Activated B cell treated with CpG ODN at 0.5 μM for 24 hours (primary cell): ENCODE results near the gene DNAAF3. TPM values are rescaled to one million over a fixed set of nuclear protein-coding genes. Genes with fewer than 3 reads are reported as not detected.

Source experiments
- ATAC-seq: fragments of 200-7000 bp; cut with Tn5 transposase; one replicate; pipeline ENCODE4 v1.10.0; 2021; ENCODE audit warnings: low read depth, mild to moderate bottlenecking, moderate library complexity
- CTCF ChIA-PET: fragments of 350-600 bp; sonication (Branson Sonifier 250); formaldehyde crosslinking; loops from one replicate; lab custom pipeline; 2021; ENCODE audit warnings: antibody characterized with exemption; lab: Charles Lee
- POLR2A ChIA-PET: fragments of 350-600 bp; sonication (Branson Sonifier 250); formaldehyde crosslinking; loops from one replicate; lab custom pipeline; 2021; ENCODE audit warnings: antibody characterized with exemption; lab: Charles Lee
- DNase-seq: peaks from one replicate; pipeline ENCODE4 v3.0.0; 2022
- H3K27ac Mint-ChIP-seq: one replicate; pipeline ENCODE4 v1.8.0; 2020; ENCODE audit warnings: mixed read lengths
- H3K27me3 Mint-ChIP-seq: one replicate; pipeline ENCODE4 v1.8.0; 2021; ENCODE audit warnings: mixed read lengths
- H3K36me3 Mint-ChIP-seq: one replicate; pipeline ENCODE4 v1.8.0; 2021; ENCODE audit warnings: low read depth, mixed read lengths
- H3K4me1 Mint-ChIP-seq: one replicate; pipeline ENCODE4 v1.8.0; 2021; ENCODE audit warnings: mixed read lengths
- H3K4me3 Mint-ChIP-seq: one replicate; pipeline ENCODE4 v1.8.0; 2020; ENCODE audit warnings: mild to moderate bottlenecking, mixed read lengths
- H3K9me3 Mint-ChIP-seq: one replicate; pipeline ENCODE4 v1.8.0; 2020; ENCODE audit warnings: mixed read lengths
- intact Hi-C: fragments of 100-400 bp; cut with micrococcal nuclease; formaldehyde crosslinking; loops from one replicate; pipeline ENCODE4 v1.15.1; 2024
- total RNA-seq: library from RNA; stranded (reverse); gene quantifications from 2 replicates; pipeline ENCODE4 v1.2.3, GENCODE V29; 2022
- TF ChIP-seq, protein P1 (sequence below): fragments of 200-600 bp; IDR thresholded peaks from one replicate; pipeline ENCODE4 v1.8.0; 2022; ENCODE audit warnings: antibody characterized with exemption, mild to moderate bottlenecking

The DNAAF3 gene
- total RNA-seq, 1 donor from 2014 or later, result not detected

DNA sequence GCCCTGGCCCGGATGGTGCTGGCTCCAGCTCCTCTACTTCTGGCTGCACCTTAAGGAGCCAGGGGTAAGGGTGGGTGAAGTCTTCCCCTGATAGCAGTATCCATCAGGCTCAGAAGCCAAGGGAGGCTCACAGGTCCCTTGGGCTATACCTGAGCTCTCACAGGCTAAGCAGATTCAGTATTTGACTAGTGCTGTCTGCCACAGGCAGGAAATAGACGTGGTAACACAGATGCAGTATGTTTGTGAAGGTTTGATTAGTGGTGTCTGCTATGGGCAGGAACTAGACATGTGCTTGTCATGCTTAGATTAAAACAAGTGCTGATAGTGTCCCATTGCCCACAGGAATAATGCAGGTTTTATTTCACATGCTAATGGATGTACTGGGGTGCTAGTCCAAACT is 9.7 kb upstream of the DNAAF3 start:
- ChIA-PET POLR2A (no interaction called here), CTCF (no interaction called here)
- Mint-ChIP-seq H3K9me3 (no peaks in the 10 kb centered on the region), H3K27me3 (peaks cover 71% of the 10 kb centered on the region), H3K36me3 (no peaks in the 10 kb centered on the region), H3K27ac (no peak overlapping the region), H3K4me1 (peaks cover 31% of the 10 kb centered on the region), H3K4me3 (no peak overlapping the region)
- ATAC-seq, result no peak
- TF ChIP-seq, protein P1, sequence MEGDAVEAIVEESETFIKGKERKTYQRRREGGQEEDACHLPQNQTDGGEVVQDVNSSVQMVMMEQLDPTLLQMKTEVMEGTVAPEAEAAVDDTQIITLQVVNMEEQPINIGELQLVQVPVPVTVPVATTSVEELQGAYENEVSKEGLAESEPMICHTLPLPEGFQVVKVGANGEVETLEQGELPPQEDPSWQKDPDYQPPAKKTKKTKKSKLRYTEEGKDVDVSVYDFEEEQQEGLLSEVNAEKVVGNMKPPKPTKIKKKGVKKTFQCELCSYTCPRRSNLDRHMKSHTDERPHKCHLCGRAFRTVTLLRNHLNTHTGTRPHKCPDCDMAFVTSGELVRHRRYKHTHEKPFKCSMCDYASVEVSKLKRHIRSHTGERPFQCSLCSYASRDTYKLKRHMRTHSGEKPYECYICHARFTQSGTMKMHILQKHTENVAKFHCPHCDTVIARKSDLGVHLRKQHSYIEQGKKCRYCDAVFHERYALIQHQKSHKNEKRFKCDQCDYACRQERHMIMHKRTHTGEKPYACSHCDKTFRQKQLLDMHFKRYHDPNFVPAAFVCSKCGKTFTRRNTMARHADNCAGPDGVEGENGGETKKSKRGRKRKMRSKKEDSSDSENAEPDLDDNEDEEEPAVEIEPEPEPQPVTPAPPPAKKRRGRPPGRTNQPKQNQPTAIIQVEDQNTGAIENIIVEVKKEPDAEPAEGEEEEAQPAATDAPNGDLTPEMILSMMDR, result no peak
- intact Hi-C loops, result loop anchor here (5.0 kb wide), 1 partner anchor 94 kb away; no protein-coding TSS in a partner anchor
- no peak for DNase-seq

DNA sequence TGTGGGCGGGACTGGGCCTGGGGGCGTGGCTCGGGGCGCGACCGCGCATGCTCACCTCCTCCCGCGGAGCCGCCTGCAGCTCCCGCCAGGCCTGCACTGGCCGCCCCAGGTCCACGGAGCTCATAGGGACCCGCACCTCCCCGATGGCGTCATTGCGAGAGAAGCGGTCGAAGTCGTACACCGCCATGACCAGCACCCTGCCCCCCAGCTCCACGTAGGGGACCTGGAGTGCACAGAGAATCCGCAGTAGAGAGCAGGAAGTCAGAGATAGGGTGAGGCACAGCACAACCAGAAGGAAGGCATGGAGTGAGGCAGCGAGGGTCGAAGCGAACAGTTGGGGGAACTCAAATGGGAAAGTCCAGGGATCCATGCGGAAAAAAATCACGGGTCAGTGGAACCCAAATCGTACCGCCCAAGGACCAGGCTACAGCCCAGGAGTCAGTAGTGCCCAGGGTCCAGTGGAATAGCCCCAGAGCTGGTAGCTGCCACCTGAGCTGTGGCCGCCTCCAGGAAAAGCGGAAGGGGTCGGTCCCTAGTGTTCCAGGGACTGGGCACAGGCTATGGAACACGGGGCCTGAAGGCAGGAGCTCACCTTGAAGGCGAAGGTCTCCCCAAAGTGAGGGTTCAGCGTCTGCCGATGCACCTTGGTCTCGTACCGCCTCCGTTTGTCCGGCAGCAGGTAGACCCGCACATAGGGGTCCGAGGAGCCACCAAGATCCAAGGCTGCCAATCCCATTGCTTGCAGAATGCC is 8.9 kb upstream of the DNAAF3 start:
- no peak for ATAC-seq
- H3K4me3 Mint-ChIP-seq, result no peak overlapping the region
- no peaks in the 10 kb centered on the region for H3K9me3 Mint-ChIP-seq
- intact Hi-C loops, result loop anchor here (5.0 kb wide), 1 partner anchor 93 kb away; no protein-coding TSS in a partner anchor
- CTCF ChIA-PET, result no interaction called here
- peaks cover 70% of the 10 kb centered on the region for H3K27me3 Mint-ChIP-seq
- H3K4me1 Mint-ChIP-seq, result peaks cover 28% of the 10 kb centered on the region
- no peaks in the 10 kb centered on the region for H3K36me3 Mint-ChIP-seq
- DNase-seq, result no peak
- TF ChIP-seq, protein P1, result no peak
- H3K27ac Mint-ChIP-seq, result no peak overlapping the region
- POLR2A ChIA-PET, result interaction anchor here (0.5 to 0.6 kb wide), 2 partner anchors 101 to 278 kb away, joined by 3 to 12 read pairs; no protein-coding TSS in a partner anchor

DNA sequence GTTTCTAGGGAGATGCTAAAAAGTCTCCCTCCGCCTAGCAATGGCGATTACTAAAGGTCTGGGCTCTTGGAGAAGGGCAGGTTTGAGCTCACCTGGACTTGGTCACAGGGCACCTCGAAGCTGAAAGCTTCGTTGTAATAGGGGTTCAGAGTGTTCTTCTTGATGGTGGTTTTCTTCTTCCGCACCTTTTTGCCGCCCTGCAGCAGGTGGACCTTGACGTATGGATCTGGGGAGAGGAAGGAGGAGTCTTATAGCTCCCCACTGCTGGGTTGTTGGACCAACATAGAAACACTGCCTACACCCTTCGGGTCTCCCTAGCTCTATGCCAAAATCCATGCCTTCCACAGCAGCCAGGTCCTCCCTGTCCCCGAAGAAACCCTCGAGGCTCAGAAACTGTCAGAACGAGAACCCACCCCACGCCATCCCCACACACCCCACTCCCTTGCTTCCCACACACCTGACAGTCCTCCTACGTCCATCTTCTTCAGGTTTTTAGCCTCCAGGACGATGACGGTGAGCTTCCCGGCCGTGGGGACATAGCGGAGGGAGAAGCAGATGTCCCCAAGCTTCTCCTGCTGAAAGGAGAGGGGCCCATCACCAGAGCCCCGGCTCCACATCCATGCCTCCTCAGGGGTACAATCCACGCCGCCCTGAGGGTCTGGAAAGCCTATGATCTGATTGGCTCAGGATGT is 8.2 kb upstream of the DNAAF3 start:
- Mint-ChIP-seq H3K9me3 (no peaks in the 10 kb centered on the region), H3K27ac (no peak overlapping the region), H3K27me3 (peaks cover 70% of the 10 kb centered on the region), H3K4me3 (no peak overlapping the region), H3K4me1 (peaks cover 23% of the 10 kb centered on the region), H3K36me3 (no peaks in the 10 kb centered on the region)
- DNase-seq, result no peak
- no peak for ATAC-seq
- ChIA-PET POLR2A (interaction anchor here (0.6 kb wide), 1 partner anchor 278 kb away, joined by 12 read pairs; no protein-coding TSS in a partner anchor), CTCF (no interaction called here)
- TF ChIP-seq, protein P1, result no peak
- intact Hi-C loops, result loop anchor here (5.0 kb wide), 1 partner anchor 92 kb away; no protein-coding TSS in a partner anchor

- Mint-ChIP-seq H3K4me1 (peaks cover 18% of the 10 kb centered on the region), H3K36me3 (no peaks in the 10 kb centered on the region), H3K27ac (no peak overlapping the region), H3K27me3 (peaks cover 71% of the 10 kb centered on the region), H3K4me3 (peak overlapping the region; percentile 70), H3K9me3 (no peaks in the 10 kb centered on the region)
- CTCF ChIA-PET, result no interaction called here
- DNase-seq (no peak), ATAC-seq (peak; percentile 65)
- TF ChIP-seq, protein P1, result no peak
- POLR2A ChIA-PET, result interaction anchor here (0.7 kb wide), 1 partner anchor 86 kb away, joined by 3 read pairs; no protein-coding TSS in a partner anchor
- intact Hi-C loops, result no loop called here
Measured at GRCh38 chr19:55173714-55174409, 7.4 kb upstream of the DNAAF3 start.
